GM18507 (cell line): ENCODE measurements around the gene CDC6.
"Not testable (repeated sequence)": the region's sequence is repeated elsewhere in the genome, so short reads cannot be mapped to it uniquely, and the experiment has no call there.

Source experiments
- DNase-seq: peaks from one replicate; pipeline ENCODE4 v3.0.0; 2011; ENCODE audit warnings: low read depth; ENCODE audit not compliant: insufficient read length; ENCODE audit errors: extremely low spot score
- FAIRE-seq: peaks from 2 replicates; lab custom pipeline; 2011; peaks lifted over from hg19 to GRCh38; lab: Jason Lieb, UNC

Gene CDC6

DNA sequence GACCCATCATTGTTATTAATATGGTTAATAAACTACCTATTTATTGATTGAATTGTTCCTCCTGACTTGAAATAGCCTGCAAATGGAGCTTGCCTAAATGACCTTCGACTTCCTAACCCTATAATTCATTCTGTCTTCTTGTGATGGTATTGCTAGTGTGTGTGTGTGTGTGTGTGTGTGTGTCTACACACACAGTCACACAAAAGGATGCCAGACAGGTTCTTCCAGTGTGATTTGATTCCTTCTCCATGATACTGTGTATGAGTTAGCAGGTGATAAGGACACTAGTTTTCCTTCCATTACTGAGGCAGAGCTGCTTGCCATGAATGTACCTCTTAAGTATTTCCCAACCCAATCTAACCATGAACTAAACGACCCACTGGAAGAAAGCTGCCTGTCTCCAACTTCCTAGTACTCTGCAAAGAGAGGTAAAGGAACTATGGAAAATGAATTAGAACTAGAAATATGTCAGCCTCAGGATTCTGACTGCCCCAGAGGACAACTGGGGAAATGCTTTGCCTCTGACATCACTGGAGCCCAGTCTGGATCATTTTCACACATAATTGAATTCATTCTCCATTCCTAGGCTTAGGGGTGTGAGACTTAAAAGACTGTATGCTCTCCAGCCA lies 3.5 kb upstream of the CDC6 start:
- no peak for DNase-seq
- no peak for FAIRE-seq

DNA sequence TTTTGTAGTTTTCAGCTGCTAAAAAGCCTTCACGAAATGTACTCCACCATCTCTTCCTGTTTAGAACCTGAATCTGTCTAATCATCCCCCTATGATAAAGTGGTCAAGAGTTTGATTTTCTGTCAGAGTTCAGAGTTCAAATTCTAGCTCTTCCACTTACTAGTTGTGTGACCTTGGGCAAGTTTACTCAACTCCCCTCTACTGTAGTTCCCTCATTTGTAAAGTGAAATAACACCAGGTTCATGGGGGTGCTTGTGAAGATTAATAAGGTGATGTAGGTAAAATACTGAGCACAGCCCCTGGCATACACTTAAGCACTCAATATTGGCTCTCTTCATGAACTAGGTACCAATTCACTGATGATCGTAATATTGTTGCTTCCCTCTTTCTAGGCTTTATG lies 1.2 kb upstream of the CDC6 start:
- FAIRE-seq = no peak

DNA sequence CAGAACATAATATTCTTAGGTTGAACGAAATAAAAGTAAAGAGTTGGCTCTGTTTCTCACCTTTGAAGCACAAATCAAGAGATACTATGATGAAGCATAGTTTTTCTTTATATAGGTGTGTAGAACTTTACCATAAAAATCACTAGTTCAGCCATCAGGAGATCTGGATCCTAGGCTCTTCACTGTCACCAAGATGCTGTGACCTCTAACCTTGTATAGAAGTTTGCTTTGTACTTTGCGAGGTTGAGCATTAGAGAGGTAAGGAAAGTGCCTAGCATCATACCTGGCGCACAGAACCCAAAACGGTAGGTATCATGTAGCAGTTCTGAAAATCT lies 553 bp upstream of the CDC6 start:
- FAIRE-seq = no peak
- DNase-seq = no peak

More for the DNA sequence above, 1.2 kb upstream of the CDC6 start:
- no peak for DNase-seq

GRCh38 chr17:40290629-40291280 lies 3.1 kb downstream of the CDC6 start:
- FAIRE-seq = peak; percentile 44
- DNase-seq = no peak

DNA sequence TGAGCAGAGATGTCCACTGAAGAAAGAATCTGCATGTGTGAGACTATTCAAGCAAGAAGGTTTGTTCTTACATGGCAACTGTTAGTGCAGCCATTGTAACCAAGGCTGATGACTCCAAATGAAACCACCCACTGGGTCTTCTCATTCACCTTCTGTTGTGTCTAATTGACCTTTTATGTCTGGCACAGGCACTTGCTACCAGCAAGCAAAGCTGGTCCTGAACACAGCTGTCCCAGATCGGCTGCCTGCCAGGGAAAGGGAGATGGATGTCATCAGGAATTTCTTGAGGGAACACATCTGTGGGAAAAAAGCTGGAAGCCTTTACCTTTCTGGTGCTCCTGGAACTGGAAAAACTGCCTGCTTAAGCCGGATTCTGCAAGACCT lies 3.6 kb downstream of the CDC6 start:
- DNase-seq = no peak

GRCh38 chr17:40293363-40293762 lies 5.7 kb downstream of the CDC6 start:
- FAIRE-seq = no peak
- no peak for DNase-seq

More for the DNA sequence above, 3.6 kb downstream of the CDC6 start:
- no peak for FAIRE-seq

DNA sequence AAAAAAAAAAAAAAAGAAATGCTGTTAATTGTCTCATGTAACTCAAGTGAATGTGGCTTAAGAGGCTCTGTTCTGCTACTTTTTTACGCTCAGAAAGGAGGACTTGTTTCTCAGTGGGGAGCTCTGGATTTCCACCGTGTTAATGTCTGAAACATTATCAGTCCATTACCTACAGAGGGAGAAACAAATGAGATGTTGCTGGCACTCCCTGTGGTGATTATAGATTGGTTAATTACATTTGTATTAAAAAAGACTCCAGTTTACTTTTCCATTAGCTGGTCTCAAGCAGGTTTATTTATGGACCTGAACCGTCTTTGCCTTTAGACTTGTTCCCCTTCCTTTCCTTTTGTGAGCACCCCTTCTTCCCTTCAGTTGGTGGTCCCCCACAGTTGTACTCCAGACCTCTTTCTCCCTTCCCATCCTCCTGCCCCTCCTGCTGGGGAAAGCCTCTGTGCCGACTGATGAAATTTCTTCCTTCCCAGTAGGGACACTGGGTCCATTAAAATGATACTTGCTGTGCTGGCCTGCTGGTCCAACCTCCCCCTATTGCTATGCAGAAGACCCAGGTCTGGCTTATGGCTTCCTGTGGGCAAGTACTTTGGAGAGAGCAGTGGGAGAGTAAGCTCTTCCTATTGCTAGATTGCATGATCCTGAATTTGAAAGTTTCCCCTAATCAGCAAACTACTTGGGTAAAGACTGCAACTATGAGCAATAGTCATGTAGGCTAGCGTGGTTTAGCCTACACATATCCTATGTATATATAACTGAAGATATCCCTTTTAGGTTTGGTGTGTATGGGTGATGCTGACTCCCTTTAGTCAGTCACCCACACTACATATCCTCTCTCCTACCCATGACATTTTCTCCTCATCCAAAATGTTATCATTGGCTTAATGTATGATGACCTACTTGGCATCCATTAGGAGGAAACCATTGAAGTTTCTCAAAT lies 8.1 kb downstream of the CDC6 start:
- DNase-seq (no peak), FAIRE-seq (no peak)

DNA sequence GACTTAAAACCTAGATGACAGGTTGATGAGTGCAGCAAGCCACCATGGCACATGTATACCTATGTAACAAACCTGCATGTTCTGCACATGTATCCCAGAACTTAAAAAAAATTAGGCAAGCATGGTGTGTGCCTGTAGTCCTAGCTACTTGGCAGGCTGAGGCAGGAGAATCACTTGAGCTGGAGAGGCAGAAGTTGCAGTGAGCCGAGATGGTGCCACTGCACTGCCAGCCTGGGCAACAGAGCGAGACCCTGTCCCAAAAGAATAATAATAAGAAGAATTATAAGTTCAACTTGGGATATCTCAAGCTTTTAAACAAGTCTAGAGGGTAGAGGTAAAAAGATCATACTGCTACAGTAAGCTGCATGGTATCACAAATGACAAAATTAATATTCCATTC lies 9.8 kb downstream of the CDC6 start:
- DNase-seq (no peak), FAIRE-seq (no peak)

- DNase-seq (no peak), FAIRE-seq (no peak)
These were observed 11.0 kb downstream of the CDC6 start for GRCh38 chr17:40298726-40299125.

DNA sequence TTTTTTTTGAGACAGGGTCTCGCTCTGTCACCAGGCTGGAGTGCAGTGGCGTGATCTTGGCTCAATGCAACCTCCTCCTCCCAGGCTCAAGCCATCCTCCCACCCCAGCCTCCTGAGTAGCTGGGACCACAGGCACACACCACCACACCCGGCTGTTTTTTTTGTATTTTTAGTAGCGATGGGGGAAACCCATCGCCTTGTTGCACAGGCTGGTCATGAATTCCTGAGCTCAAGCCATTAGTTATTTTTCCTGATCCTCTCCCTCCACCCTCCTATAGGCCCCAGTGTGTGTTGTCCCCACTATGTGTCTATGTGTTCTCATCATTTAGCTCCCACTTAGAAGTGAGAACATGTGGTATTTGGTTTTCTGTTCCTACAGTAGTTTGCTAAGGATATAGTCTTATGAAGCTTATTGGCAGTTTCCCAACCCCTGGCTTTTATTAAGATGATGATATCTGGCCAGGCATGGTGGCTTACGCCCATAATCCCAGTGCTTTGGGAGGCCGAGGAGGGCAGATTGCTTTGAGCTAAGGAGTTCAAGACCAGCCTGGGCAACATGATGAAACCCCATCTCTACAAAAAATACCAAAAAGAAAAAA lies 11.6 kb downstream of the CDC6 start:
- not testable (repeated sequence) for DNase-seq, FAIRE-seq

- no peak for FAIRE-seq
- no peak for DNase-seq
These were observed 13.6 kb downstream of the CDC6 start for GRCh38 chr17:40301315-40301714.

DNA sequence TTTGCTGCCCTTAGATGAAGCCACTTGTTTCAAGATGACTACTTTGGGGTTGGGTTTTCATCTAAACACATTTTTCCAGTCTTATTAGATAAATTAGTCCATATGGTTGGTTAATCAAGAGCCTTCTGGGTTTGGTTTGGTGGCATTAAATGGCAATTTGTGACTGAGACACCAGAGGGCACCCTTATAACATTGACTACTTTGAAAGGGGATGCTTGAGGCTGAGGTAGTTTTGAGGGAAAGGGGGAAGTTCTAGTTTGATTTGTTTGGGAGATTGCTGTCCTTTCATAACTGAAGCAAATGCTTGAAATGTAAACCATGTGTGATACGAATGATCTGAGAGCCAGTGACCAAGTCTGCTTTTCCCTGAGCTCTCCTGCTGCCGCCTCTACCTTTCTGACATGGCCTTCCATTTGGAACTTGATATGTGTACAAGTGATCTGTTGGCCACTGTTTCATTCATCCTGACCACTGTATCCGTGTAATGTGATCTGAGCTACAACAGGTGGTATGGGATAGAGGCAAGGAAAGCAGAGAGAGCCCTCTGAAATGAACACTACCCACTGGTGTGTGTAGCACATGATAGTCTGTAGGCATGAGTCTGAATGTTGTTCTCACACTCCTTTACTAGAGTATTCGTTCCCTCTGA lies 15.5 kb downstream of the CDC6 start:
- DNase-seq (no peak), FAIRE-seq (peak; percentile 75)

DNA sequence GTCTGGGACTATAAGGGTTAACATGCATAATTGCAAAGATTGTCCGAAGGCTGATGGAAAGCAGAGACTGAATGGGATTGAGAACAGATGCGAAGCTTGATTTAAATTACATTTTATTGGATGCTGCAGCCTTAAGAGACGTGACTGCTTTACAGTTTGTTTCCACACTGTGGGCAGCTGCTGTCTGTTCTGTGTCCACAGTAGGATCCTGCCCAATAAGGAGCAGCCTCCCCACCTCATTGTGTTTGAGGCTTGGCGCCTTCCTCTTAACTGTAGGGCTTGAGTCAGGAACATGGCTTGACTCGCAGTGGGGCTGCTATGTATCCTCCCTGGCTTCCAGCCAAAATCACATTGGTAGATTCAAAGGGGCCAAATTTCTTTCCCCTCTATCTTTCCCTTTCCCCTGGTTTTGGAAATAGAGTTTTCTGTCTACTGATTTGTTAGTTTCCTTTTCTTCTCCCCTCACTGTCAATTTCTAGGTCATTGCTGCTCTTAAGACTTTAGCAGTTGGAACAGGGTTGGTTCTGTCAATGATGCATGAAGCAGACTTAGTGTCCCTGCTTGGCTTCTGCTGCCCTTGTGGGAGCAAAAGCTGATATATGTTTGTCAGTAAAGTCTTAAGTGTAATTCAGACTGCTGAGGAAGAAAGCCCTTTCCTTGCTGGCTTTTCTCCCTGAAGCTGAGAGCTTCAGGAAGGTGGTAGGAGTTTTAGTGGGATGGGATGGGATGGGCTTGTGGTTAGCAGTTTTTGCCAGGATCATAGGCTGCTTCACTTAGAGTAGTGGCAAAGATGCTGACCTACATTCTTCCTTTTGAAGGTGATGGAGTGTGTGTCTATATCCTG lies 16.3 kb downstream of the CDC6 start:
- FAIRE-seq (no peak), DNase-seq (no peak)

DNA sequence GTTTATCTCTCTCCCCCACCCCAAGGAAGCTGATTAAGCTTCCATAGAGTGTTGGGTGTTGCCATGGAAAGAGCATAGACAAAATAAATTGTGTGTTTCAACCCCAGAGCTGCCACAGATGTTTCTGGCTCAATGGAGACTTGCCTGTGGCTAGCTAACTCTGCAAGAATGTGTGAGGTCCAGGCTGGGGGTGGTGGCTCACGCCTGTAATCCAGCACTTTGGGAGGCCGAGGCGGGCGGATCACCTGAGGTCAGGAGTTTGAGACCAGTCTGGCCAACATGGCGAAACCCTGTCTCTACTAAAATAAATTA lies 16.8 kb downstream of the CDC6 start:
- FAIRE-seq = not testable (repeated sequence)

DNA sequence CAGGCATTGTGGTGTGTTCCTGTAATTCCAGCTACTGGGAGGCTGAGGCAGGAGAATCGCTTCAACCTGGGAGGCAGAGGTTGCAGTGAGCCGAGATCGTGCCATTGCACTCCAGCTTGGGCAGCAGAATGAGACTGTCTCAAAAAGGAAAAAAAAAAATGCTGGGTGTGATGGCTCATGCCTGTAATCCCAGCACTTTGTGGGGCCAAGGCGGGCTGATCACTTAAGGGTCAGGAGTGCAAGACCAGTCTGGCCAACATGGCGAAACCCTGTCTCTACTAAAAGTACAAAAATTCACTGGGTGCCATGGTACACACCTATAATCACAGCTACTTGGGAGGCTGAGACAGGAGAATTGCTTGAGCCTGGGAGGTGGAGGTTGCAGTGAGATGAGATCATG lies 17.2 kb downstream of the CDC6 start:
- FAIRE-seq = not testable (repeated sequence)

More for the DNA sequence above, 16.8 kb downstream of the CDC6 start:
- not testable (repeated sequence) for DNase-seq

GRCh38 chr17:40306395-40306794 lies 18.7 kb downstream of the CDC6 start:
- FAIRE-seq (no peak), DNase-seq (no peak)

More for the DNA sequence above, 17.2 kb downstream of the CDC6 start:
- DNase-seq = not testable (repeated sequence)

DNA sequence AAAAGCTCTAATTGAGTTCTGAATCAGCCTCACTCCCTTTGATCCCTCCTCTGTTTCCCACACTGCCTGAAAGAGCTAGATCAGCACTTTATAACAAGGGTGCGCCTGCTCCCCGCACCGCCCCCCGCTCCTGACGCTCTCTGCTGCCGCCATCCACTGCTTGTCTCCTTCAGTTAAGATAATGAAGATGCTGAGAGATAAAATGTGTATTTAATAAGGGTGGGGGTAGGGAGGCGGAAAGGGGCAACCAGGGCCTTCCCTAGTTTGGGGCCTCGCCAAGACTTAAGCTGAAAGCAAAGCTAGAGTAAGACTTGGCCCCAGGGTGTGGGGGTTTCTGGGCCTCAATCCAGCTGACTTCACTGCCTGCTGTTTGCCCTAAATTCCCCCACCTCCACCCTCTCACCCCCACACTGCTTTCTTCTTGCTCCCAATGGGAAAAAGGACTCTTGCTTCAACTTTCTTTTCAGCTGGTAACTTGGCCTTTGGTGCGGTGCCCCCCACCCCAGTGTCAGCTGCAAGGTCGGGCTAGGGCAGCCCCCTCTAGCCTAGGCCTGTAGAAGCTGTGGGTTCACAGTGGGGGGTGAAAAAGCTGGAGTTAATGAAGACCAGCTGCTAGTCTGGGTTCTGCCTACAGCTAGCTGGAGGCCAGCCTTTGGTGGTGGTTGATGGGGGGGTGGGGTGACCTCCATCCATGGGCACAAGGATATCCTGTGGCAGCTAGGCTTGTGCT lies 19.5 kb downstream of the CDC6 start:
- DNase-seq = no peak

GRCh38 chr17:40307740-40308239 lies 20.1 kb downstream of the CDC6 start:
- FAIRE-seq (no peak), DNase-seq (no peak)

More for the DNA sequence above, 19.5 kb downstream of the CDC6 start:
- no peak for FAIRE-seq
